GM10847 (cell line): ENCODE measurements around the gene COQ9.

ENCODE experiments used
- POLR2A ChIP-seq: IDR thresholded peaks from 2 replicates; pipeline ENCODE4 v1.6.1; 2011; ENCODE audit not compliant: insufficient read length; ENCODE audit errors: extremely low read depth

The COQ9 gene

DNA sequence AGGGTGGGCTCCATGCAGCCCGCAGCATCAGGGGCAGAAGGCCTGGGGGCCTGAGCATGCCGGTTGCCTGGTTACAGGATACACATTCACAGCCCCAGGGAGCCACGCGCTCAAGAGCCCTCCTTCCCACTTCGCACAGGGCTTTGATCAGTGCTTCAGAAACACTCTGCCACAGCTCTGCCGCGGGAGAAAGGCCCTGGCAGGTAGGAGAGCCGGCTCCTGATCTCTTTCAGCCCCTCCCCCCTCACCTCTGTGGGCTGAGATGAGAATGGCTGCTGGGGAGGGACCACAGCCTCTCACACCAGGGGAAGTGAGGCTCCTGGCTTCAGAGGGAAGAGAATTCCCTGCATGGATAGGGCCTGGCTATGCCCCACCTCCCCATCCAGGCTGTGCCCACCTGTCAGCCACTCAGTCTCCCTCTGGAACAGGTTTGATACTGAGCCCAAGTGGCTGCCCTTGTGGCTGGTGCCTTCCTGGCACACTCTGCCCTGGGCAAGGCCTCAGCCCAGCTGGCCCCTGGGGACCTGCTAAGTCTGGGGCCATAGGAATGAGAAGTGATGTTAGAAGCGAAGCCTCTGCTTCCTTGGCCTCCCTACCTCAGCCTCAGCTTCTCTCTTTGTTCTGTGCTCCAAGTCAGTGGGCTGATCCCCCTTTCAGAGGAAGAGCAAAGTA is 30.4 kb downstream of the COQ9 start:
- TF ChIP-seq POLR2A: no peak

DNA sequence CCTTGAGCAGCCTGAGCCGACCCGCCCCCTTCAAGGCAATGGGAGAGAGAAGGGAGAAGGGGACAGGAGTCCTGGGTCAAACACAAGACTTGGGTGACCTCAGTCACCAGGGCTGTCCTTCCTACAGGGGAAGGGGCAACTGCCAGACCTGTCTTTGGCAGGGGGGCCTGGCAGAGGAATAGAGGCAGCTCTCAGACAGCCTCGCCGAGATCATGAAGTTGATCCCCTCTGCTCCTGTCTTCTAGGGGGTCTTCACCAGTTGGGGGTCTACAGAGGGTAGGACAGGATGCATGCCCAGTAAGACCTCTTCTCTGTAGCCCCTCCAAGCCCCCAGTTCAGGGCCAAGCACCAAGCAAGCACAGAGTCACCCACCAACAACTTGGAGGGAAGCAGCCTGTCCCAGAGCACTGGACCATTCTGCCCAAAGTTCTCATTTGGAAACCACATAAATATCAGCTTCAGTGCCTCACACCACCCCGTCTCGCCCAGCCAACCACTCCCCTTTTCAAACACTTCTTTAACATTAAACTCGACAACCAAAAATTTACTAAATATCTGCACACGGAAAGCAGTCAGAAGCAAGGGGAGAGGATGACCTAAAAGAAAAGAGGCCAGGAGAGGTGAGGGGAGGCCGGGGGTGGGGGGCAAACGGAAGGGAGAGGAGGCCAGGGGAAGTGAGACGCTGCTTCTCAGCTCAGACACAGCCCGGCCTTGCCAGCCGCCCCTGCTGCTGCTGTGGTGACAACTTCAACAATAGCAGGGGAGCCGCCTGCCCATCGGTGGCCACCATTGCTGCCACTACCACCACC is 31.3 kb downstream of the COQ9 start:
- no peak for TF ChIP-seq POLR2A

- no peak for TF ChIP-seq POLR2A
Observed at GRCh38 chr16:57479205-57479975, 32.1 kb downstream of the COQ9 start.

DNA sequence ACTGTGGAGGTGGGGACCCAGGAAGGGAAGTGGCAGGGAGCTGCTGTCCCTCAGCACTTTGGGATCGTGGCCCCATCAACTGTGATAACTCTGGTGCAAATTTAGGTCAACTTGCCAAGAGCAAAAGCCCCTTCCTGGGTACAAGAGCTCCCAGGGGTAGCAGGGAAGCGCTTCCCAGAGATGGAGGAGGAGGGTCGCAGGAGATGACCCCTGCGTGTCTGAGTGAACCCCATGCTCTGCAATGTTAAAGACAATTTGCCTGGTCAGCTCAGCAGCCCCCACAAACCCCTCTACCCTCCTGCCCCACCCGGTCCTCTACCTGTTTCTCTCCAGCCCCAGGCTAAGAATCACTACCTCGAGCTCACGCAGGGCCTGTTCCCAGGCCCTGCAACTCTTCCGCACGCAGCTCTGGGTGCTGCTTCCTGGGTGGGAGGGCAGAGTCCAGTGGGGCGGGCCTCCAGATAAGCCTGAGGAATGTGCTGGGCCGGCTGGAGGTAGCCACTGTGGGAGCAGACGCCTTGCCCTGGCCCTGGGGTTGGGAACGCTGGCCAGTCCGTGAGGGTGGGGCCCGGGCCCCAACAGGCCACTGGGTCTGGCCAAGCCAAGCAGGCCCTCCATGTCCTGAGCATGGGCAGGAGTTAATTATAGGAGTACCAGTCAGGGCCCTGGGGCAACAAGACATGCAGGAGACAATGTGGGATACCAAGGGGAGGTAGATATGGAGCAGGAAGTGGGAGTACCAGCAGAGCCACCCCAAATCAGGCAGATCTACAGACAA is 32.9 kb downstream of the COQ9 start:
- TF ChIP-seq POLR2A: no peak

GRCh38 chr16:57480754-57481230 is 33.5 kb downstream of the COQ9 start:
- TF ChIP-seq POLR2A: no peak

GRCh38 chr16:57481421-57481820 is 34.1 kb downstream of the COQ9 start:
- no peak for TF ChIP-seq POLR2A

- TF ChIP-seq POLR2A: no peak
Observed at GRCh38 chr16:57482845-57483545, 35.7 kb downstream of the COQ9 start.

DNA sequence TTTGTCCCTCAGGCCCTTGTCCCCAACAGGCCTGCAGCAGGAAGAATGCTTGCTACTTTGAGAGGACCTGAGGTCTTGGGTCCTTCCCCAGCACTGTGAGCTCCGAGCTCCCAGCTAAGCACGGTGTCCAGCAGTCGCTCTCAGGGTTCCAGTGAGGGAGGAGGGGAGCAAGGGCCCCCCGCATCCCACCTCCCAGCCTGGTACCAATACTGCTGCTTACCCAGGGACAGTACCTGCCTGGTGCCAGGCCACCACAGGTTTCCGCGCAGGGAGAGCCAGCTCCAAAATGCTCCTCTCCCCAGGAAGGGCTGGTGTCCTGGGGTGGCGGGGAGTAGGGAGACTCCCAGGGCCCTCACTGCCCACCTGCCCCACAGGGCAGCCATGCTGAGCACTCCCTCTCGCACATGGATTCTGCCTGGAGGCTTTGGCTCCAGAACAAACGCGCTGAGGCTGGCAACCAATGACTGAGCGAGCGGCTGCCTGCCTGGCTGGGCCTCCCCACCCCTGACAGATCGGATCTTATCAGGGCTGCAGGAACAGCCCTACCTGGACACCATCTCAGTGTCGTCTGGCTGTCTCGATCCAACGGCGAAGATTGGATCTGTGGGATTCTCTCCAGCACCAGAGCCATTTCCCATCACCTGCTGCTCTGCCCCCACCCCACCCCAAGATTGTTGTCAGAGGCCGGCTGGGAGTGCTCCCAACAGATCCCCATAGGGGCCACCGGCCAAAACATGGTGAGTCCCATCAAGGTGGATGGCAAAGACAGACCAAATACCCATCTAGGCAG is 36.6 kb downstream of the COQ9 start:
- TF ChIP-seq POLR2A: no peak

DNA sequence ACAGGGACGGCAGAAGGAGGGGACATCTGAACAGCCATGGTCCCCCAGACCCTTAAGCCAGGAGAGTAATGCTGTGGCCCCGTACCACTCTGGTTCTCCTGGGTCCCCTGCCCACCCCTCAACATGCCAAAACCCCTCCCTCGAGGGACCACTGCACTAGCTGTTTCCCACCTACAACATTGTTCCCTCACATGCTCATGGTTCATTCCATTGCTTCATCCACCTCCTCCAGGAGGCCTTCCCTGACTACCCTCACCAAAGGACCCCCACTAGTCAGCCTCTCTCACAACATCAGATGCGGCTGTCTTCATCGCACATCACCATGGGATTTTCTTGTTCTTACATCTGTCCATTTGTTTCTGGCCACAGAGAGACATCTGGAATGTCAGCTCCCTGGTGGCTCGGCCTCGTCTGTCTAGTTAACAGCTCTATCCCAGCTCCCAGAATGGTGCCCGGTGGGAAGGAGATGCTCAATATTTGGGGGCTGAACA is 37.3 kb downstream of the COQ9 start:
- no peak for TF ChIP-seq POLR2A

DNA sequence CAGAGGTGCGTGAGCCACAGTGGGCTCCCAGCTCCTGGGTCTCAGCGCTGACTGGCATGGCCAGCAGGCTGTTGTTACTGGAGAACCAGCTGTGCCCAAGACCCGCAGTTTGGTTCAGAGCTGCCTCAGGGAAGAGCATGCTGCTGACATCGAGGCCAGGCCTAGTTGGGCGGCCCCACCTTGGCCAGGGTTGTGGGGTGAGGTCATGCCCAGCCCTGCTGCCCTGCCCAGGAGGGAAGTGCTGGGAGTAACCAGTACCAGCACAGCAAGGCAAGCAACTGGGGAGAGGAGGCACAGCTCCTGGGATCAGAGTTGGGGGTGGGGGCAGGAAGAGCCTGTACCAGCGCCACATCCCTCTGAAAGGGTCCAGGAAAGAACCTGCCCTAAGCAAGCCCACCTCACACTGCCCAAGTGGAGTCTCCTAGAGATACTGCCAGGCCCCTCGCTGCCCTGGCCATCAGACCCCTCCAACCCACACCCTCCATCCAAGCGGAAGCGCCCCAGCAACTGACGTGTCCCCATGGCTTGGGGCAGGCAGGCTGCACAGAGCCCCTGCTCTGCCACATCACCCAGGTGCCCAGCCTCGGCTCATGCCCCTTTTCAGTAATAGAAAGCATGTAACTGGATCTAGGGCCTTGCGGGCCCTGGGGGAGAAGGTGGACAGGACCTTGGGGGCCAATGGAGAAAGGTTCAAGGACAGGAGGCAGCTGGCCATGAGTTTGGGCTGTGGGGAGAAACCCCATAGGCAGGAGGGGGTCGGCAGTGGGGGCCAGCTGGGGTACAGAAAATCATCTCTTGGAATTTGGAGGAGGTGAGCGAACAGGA is 38.0 kb downstream of the COQ9 start:
- TF ChIP-seq POLR2A: no peak

GRCh38 chr16:57485916-57486857 is 38.9 kb downstream of the COQ9 start, which contains the start of gene DOK4:
Gene DOK4, minus strand, starts transcription at chr16:57486493. Its CDS starts 6,986 bp downstream, at chr16:57479507.
- TF ChIP-seq POLR2A: no peak
